ENCODE results near the gene KMT2B. TPM values are rescaled to one million over a fixed set of nuclear protein-coding genes. Genes with fewer than 3 reads are reported as not detected.

Gene KMT2B
- total and polyA plus RNA-seq, 4 donors = 21.7 to 41.0 (median 27.5) TPM

DNA sequence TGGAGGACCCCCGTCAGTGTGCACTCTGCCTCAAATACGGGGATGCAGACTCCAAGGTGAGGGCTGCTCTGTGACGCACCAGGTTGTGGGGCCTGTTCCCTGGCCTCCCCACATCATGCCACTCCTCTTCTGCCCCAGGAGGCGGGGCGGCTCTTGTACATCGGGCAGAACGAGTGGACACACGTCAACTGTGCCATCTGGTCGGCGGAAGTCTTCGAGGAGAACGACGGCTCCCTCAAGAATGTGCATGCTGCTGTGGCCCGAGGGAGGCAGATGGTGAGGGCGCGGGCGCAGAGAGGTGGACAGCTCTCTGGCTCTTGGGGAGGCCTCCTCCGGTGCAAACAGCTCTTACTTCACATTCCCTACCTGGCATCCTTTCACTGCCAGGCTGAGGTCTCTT, 11.2 kb downstream of the KMT2B start:
- Histone ChIP-seq H3K4me3 (no peak overlapping the region), H3K27me3 (ENCODE audit: control insufficient read depth in 3 of 3, insufficient read depth in 3 of 3, low read length in 2 of 3) (no peaks in the 10 kb centered on the region), H3K4me1 (ENCODE audit: control insufficient read depth in 5 of 5, insufficient read depth in 5 of 5, low read length in 5 of 5) (no peaks in the 10 kb centered on the region), H3K27ac (ENCODE audit: low read depth in 1 of 2, low read length in 1 of 2) (no peak overlapping the region), H3K36me3 (ENCODE audit: control insufficient read depth in 4 of 4, insufficient read depth in 4 of 4, low read length in 4 of 4) (peaks cover 9 to 94% (median 42%) of the 10 kb centered on the region in 4 donors), H3K9me3 (ENCODE audit: control insufficient read depth in 4 of 4, insufficient read depth in 3 of 4, low read length in 3 of 4) (no peaks in the 10 kb centered on the region), H3K9ac (ENCODE audit: insufficient read depth in 1 of 2, low read length in 2 of 2) (no peak overlapping the region)
- WGBS, 2 donors = 92 to 95% methylated on average over 18 of the region's 18 CpGs
- TF ChIP-seq, protein P1, sequence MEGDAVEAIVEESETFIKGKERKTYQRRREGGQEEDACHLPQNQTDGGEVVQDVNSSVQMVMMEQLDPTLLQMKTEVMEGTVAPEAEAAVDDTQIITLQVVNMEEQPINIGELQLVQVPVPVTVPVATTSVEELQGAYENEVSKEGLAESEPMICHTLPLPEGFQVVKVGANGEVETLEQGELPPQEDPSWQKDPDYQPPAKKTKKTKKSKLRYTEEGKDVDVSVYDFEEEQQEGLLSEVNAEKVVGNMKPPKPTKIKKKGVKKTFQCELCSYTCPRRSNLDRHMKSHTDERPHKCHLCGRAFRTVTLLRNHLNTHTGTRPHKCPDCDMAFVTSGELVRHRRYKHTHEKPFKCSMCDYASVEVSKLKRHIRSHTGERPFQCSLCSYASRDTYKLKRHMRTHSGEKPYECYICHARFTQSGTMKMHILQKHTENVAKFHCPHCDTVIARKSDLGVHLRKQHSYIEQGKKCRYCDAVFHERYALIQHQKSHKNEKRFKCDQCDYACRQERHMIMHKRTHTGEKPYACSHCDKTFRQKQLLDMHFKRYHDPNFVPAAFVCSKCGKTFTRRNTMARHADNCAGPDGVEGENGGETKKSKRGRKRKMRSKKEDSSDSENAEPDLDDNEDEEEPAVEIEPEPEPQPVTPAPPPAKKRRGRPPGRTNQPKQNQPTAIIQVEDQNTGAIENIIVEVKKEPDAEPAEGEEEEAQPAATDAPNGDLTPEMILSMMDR (IDR thresholded peaks at IDR 0.05; ENCODE audit: control extremely low read depth, extremely low read depth) = no peak
- ATAC-seq (ENCODE audit: insufficient read depth, low FRiP score) (no peak), DNase-seq (no peak)

DNA sequence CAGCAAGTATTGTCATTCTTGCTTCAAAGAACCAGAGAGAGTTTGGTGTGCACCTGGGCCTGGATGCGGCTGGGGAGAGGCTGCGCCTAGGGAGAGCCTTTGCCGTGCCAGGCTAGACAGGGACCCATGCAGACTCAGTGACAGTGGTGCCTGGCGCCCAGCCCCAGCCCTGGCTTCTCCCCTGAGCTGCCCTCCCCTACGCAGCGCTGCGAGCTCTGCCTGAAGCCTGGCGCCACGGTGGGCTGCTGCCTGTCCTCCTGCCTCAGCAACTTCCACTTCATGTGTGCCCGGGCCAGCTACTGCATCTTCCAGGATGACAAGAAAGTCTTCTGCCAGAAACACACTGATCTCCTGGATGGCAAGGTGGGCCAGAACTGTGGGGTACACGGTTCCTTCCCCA, 12.0 kb downstream of the KMT2B start:
- Histone ChIP-seq H3K27me3 (ENCODE audit: control insufficient read depth in 3 of 3, insufficient read depth in 3 of 3, low read length in 2 of 3) (no peaks in the 10 kb centered on the region), H3K4me3 (no peak overlapping the region), H3K36me3 (ENCODE audit: control insufficient read depth in 4 of 4, insufficient read depth in 4 of 4, low read length in 4 of 4) (peaks cover 5 to 90% (median 39%) of the 10 kb centered on the region in 4 donors), H3K9ac (ENCODE audit: insufficient read depth in 1 of 2, low read length in 2 of 2) (no peak overlapping the region), H3K4me1 (ENCODE audit: control insufficient read depth in 5 of 5, insufficient read depth in 5 of 5, low read length in 5 of 5) (no peaks in the 10 kb centered on the region), H3K27ac (ENCODE audit: low read depth in 1 of 2, low read length in 1 of 2) (no peak overlapping the region), H3K9me3 (ENCODE audit: control insufficient read depth in 4 of 4, insufficient read depth in 3 of 4, low read length in 3 of 4) (no peaks in the 10 kb centered on the region)
- no peak for DNase-seq
- TF ChIP-seq, protein P1 (IDR thresholded peaks at IDR 0.05; ENCODE audit: control extremely low read depth, extremely low read depth) = no peak
- 92 to 94% methylated on average over 11 of the region's 11 CpGs for WGBS, 2 donors
- no peak for ATAC-seq (ENCODE audit: insufficient read depth, low FRiP score)

DNA sequence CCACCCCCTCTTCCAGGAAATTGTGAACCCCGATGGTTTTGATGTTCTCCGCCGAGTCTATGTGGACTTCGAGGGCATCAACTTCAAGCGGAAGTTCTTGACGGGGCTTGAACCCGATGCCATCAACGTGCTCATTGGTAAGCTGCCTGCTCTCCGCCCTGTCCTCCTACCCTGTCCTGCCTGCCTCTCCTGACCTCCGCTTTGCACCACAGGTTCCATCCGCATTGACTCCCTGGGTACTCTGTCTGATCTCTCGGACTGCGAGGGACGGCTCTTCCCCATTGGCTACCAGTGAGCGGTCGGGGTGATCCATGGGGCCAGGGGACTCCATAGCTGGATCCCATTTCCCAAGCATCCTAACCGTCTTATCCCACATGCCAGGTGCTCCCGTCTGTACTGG, 12.5 kb downstream of the KMT2B start:
- no peak overlapping the region for H3K4me3 ChIP-seq
- no peak for DNase-seq
- H3K36me3 ChIP-seq (ENCODE audit: control insufficient read depth in 4 of 4, insufficient read depth in 4 of 4, low read length in 4 of 4) = peaks cover 5 to 87% (median 38%) of the 10 kb centered on the region in 4 donors
- no peak overlapping the region for H3K9ac ChIP-seq (ENCODE audit: insufficient read depth in 1 of 2, low read length in 2 of 2)
- TF ChIP-seq, protein P1 (IDR thresholded peaks at IDR 0.05; ENCODE audit: control extremely low read depth, extremely low read depth) = no peak
- H3K27me3 ChIP-seq (ENCODE audit: control insufficient read depth in 3 of 3, insufficient read depth in 3 of 3, low read length in 2 of 3) = no peaks in the 10 kb centered on the region
- no peaks in the 10 kb centered on the region for H3K4me1 ChIP-seq (ENCODE audit: control insufficient read depth in 5 of 5, insufficient read depth in 5 of 5, low read length in 5 of 5)
- 93 to 94% methylated on average over 18 of the region's 18 CpGs for WGBS, 2 donors
- H3K9me3 ChIP-seq (ENCODE audit: control insufficient read depth in 4 of 4, insufficient read depth in 3 of 4, low read length in 3 of 4) = no peaks in the 10 kb centered on the region
- ATAC-seq (ENCODE audit: insufficient read depth, low FRiP score) = no peak
- no peak overlapping the region for H3K27ac ChIP-seq (ENCODE audit: low read depth in 1 of 2, low read length in 1 of 2)

DNA sequence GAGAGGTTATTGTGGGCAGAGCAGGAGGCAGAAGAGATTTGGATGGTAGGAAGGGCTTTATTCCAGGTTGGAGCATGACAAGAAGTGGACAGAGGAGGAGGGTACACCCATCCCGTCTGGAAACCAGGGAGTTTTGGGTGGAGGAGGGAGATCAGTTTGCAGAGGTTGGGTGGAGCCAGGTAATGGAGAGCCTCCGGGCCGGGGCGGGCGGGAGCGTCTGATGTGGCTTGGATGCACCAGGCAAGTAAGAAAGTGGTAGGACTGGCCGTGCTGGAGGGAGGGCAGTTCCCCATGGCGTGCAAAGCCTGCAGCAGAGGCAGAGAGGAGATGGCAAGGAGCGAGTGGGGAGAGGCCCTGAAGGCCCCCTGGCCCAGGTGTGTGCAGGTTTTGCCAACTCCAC, 13.6 kb downstream of the KMT2B start:
- ATAC-seq (ENCODE audit: insufficient read depth, low FRiP score) (no peak), DNase-seq (no peak)
- Histone ChIP-seq H3K4me1 (ENCODE audit: control insufficient read depth in 5 of 5, insufficient read depth in 5 of 5, low read length in 5 of 5) (no peaks in the 10 kb centered on the region), H3K4me3 (no peak overlapping the region), H3K36me3 (ENCODE audit: control insufficient read depth in 4 of 4, insufficient read depth in 4 of 4, low read length in 4 of 4) (peaks cover 5 to 82% (median 34%) of the 10 kb centered on the region in 4 donors), H3K27me3 (ENCODE audit: control insufficient read depth in 3 of 3, insufficient read depth in 3 of 3, low read length in 2 of 3) (no peaks in the 10 kb centered on the region), H3K27ac (ENCODE audit: low read depth in 1 of 2, low read length in 1 of 2) (no peak overlapping the region), H3K9ac (ENCODE audit: insufficient read depth in 1 of 2, low read length in 2 of 2) (no peak overlapping the region), H3K9me3 (ENCODE audit: control insufficient read depth in 4 of 4, insufficient read depth in 3 of 4, low read length in 3 of 4) (no peaks in the 10 kb centered on the region)
- 86 to 90% methylated on average over 8 to 9 of the region's 9 CpGs for WGBS, 2 donors
- TF ChIP-seq, protein P1 (IDR thresholded peaks at IDR 0.05; ENCODE audit: control extremely low read depth, extremely low read depth) = no peak
